Kidney (tissue), 14 donors: ENCODE data around the gene CBLN3. TPM values are rescaled to one million over a fixed set of nuclear protein-coding genes. Genes with fewer than 3 reads are reported as not detected.

Experiments used
- DNase-seq, 5 donors: peaks; one replicate each; pipeline ENCODE4 v3.0.0-alpha.2; 2013 to 2020
- FAIRE-seq: peaks from 2 replicates; lab custom pipeline; 2012; peaks lifted over from hg19 to GRCh38; lab: Jason Lieb, UNC
- H3K27ac ChIP-seq, 2 donors: one replicate each; pipeline ENCODE4 v1.7.0; 2013; ENCODE audit warnings: low read depth in 2 of 2, low read length in 2 of 2, inconsistent platforms in 1 of 2
- H3K27me3 ChIP-seq: one replicate; pipeline ENCODE4 v1.7.1; 2013; ENCODE audit warnings: low read length, inconsistent platforms; ENCODE audit not compliant: control insufficient read depth, insufficient read depth
- H3K36me3 ChIP-seq, 3 donors: one replicate each; pipeline versions ENCODE4 v1.7.0 to v1.7.1; 2013; ENCODE audit warnings: low read length in 3 of 3, control low read depth in 1 of 3, inconsistent platforms in 1 of 3; ENCODE audit not compliant: insufficient read depth in 3 of 3, control insufficient read depth in 2 of 3
- H3K4me1 ChIP-seq, 3 donors: one replicate each; pipeline versions ENCODE4 v1.7.0 to v1.7.1; 2013; ENCODE audit warnings: low read length in 3 of 3, inconsistent platforms in 1 of 3, low read depth in 1 of 3; ENCODE audit not compliant: control insufficient read depth in 2 of 3, insufficient read depth in 2 of 3
- H3K4me3 ChIP-seq, 3 donors: one replicate each; pipeline versions ENCODE4 v1.7.0 to v1.8.1; 2013; ENCODE audit warnings: low read length in 3 of 3, control low read depth in 1 of 3, inconsistent platforms in 1 of 3
- H3K9ac ChIP-seq, 3 donors: one replicate each; pipeline versions ENCODE4 v1.7.0 to v1.7.1; 2013; ENCODE audit warnings: low read length in 3 of 3, control low read depth in 1 of 3, inconsistent platforms in 1 of 3
- H3K9me3 ChIP-seq, 3 donors: one replicate each; pipeline versions ENCODE4 v1.7.0 to v1.7.1; 2013; ENCODE audit warnings: low read length in 3 of 3, control low read depth in 1 of 3, inconsistent platforms in 1 of 3; ENCODE audit not compliant: control insufficient read depth in 2 of 3, insufficient read depth in 1 of 3
- CTCF ChIP-seq: IDR thresholded peaks from 3 replicates; pipeline ENCODE4 v1.5.1; 2012; ENCODE audit warnings: mild to moderate bottlenecking, moderate library complexity, borderline replicate concordance; ENCODE audit not compliant: insufficient read depth; ENCODE audit errors: extremely low read depth
- intact Hi-C: fragments of 100-400 bp; cut with DNase I; formaldehyde crosslinking; loops from one replicate; pipeline ENCODE4 v1.11.1; 2022
- polyA plus RNA-seq: library from polyadenylated mRNA; stranded (reverse); fragments of 350-450 nt; fragmentation: Illumina TruSeq; extraction: RNeasy Lipid Tissue Mini Kit (QIAGEN cat#74804); gene quantifications from one replicate; pipeline ENCODE4 v1.2.3, GENCODE V29; 2014; ENCODE audit warnings: low read depth, low replicate concordance; ENCODE audit not compliant: insufficient read depth
- total RNA-seq: library from RNA; stranded (reverse); fragmentation: NEBNext Ultra II Directional; extraction: Animal tissue kit (Norgen Biotek cat#: 25700); gene quantifications from one replicate; pipeline ENCODE4 v1.2.1, GENCODE V29; 2021
- donor health status: control.
- donor health status: control.
- donor health status: control.
- donor health status: control.
- donor health status: control.
- donor health status: DM: yes; HTN: yes; CAD: no.
- donor health status: Normal renal cell carcinoma (clear cell type).

Gene CBLN3
- total and polyA plus RNA-seq, 2 donors from 2014 or later, result 1.3 to 2.6 TPM

GRCh38 chr14:24463017-24463883 is 33.8 kb upstream of the CBLN3 start:
- Histone ChIP-seq H3K4me3 (no peak overlapping the region), H3K4me1 (no peaks in the 10 kb centered on the region), H3K9me3 (no peaks in the 10 kb centered on the region), H3K36me3 (peaks cover 0 to 4% (median 0%) of the 10 kb centered on the region in 3 donors), H3K27me3 (no peaks in the 10 kb centered on the region), H3K27ac (no peak overlapping the region), H3K9ac (no peak overlapping the region)
- FAIRE-seq (no peak), DNase-seq (no peak)
- no peak for TF ChIP-seq CTCF
- intact Hi-C loops, result no loop called here

GRCh38 chr14:24461336-24461735 is 31.9 kb upstream of the CBLN3 start:
- FAIRE-seq, result no peak

GRCh38 chr14:24459331-24459730 is 29.9 kb upstream of the CBLN3 start:
- H3K4me3 ChIP-seq, result no peak overlapping the region
- H3K4me1 ChIP-seq, result no peaks in the 10 kb centered on the region
- H3K36me3 ChIP-seq, result peaks cover 0 to 4% (median 0%) of the 10 kb centered on the region in 3 donors
- H3K9ac ChIP-seq, result no peak overlapping the region
- intact Hi-C loops, result no loop called here
- no peak for TF ChIP-seq CTCF
- H3K9me3 ChIP-seq, result no peaks in the 10 kb centered on the region
- FAIRE-seq (no peak), DNase-seq (no peak)
- H3K27me3 ChIP-seq, result no peaks in the 10 kb centered on the region
- H3K27ac ChIP-seq, result no peak overlapping the region

More at GRCh38 chr14:24461336-24461735, 31.9 kb upstream of the CBLN3 start:
- no peak for DNase-seq
- Histone ChIP-seq H3K4me3 (no peak overlapping the region), H3K27ac (no peak overlapping the region), H3K9ac (no peak overlapping the region), H3K36me3 (peaks cover 0 to 4% (median 0%) of the 10 kb centered on the region in 3 donors), H3K9me3 (no peaks in the 10 kb centered on the region), H3K4me1 (no peaks in the 10 kb centered on the region), H3K27me3 (no peaks in the 10 kb centered on the region)
- no peak for TF ChIP-seq CTCF
- intact Hi-C loops, result no loop called here
